ENCODE data around the gene SLC16A2.

GRCh38 chrX:74449937-74450330 is 28.6 kb downstream of the SLC16A2 start:
- no peak for TF ChIP-seq LEF1 (IDR thresholded peaks at IDR 0.05; ENCODE audit: borderline replicate concordance)
- no peak for TF ChIP-seq BHLHE40 (IDR thresholded peaks at IDR 0.05; ENCODE audit: borderline replicate concordance)
- TF ChIP-seq L3MBTL2 (conservative IDR thresholded peaks at IDR 0.05) = no peak
- no peak for TF ChIP-seq TARDBP (IDR thresholded peaks at IDR 0.05)
- no peak for TF ChIP-seq SUZ12 (IDR thresholded peaks at IDR 0.05)
- no peak for TF ChIP-seq ARNT (IDR thresholded peaks at IDR 0.05)
- TF ChIP-seq SP1 (IDR thresholded peaks at IDR 0.05) = no peak
- TF ChIP-seq ELF4 (IDR thresholded peaks at IDR 0.05) = no peak
- no peak for TF ChIP-seq FOXM1 (IDR thresholded peaks at IDR 0.05; ENCODE audit: borderline replicate concordance)
- no peak for TF ChIP-seq HDGF (IDR thresholded peaks at IDR 0.05; ENCODE audit: borderline replicate concordance)
- no peak for TF ChIP-seq FOXA1 (IDR thresholded peaks at IDR 0.05)
- no peak for TF ChIP-seq NFRKB (IDR thresholded peaks at IDR 0.05)
- no peak for TF ChIP-seq ZNF384 (IDR thresholded peaks at IDR 0.05)
- no peak for TF ChIP-seq PKNOX1 (IDR thresholded peaks at IDR 0.05)

All from HEK293T (cell line).